GM12891 (cell line): Measurements from ENCODE around the gene PELI3.

Source experiments
- DNase-seq: peaks from one replicate; pipeline ENCODE4 v3.0.0; 2011; ENCODE audit warnings: low spot score; ENCODE audit not compliant: insufficient read length
- FAIRE-seq: peaks from 2 replicates; lab custom pipeline; 2011; peaks lifted over from hg19 to GRCh38; lab: Jason Lieb, UNC
- PAX5 ChIP-seq: IDR thresholded peaks from 2 replicates; pipeline ENCODE4 v1.6.1; 2011; ENCODE audit warnings: low read length, moderate library complexity, mild to moderate bottlenecking; ENCODE audit not compliant: insufficient read depth, severe bottlenecking
- POLR2A ChIP-seq: IDR thresholded peaks from 2 replicates; pipeline ENCODE4 v1.6.1; 2011; ENCODE audit warnings: low read depth, low read length, control low read depth
- POLR2AphosphoS5 ChIP-seq: IDR thresholded peaks from 2 replicates; pipeline ENCODE4 v1.6.1; 2011; ENCODE audit warnings: low read depth, low read length, control low read depth
- POU2F2 ChIP-seq: IDR thresholded peaks from 2 replicates; pipeline ENCODE4 v1.6.1; 2011; ENCODE audit warnings: low read depth, mild to moderate bottlenecking, control low read depth, low read length, moderate library complexity
- SPI1 ChIP-seq: IDR thresholded peaks from 2 replicates; pipeline ENCODE4 v1.6.1; 2011; ENCODE audit warnings: low read depth, low read length, control low read depth
- TAF1 ChIP-seq: IDR thresholded peaks from 2 replicates; pipeline ENCODE4 v1.6.1; 2011; ENCODE audit warnings: low read depth, low read length, control low read depth

Gene PELI3

GRCh38 chr11:66473608-66474515 is 7.2 kb downstream of the PELI3 start:
- FAIRE-seq (no peak), DNase-seq (no peak)
- TF ChIP-seq TAF1: no peak
- no peak for TF ChIP-seq POU2F2
- no peak for TF ChIP-seq PAX5
- no peak for TF ChIP-seq POLR2AphosphoS5
- no peak for TF ChIP-seq POLR2A
- no peak for TF ChIP-seq SPI1

DNA sequence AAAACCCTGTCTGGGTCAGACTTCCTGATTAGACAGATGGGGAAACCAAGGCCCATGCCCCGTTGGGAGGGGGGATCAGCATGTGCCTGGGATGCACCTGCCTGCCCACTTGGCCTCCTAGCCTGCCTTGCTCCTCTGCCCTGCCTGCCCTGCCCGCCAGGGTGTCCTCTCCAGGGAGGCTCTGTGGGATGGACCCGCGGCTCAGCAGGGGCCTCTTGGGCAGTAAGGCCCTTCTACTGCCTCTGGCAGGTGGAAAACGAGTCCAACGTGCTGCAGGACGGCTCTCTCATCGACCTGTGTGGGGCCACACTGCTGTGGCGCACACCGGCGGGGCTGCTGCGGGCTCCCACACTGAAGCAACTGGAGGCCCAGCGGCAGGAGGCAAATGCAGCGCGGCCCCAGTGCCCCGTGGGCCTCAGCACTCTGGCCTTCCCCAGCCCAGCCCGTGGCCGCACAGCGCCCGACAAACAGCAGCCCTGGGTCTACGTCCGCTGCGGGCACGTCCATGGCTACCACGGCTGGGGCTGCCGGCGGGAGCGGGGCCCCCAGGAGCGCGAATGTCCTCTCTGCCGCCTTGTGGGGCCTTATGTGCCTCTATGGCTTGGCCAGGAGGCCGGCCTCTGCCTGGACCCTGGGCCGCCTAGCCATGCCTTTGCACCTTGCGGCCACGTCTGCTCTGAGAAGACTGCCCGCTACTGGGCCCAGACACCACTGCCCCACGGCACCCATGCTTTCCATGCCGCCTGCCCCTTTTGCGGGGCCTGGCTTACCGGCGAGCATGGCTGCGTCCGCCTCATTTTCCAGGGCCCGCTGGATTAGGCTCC is 8.9 kb downstream of the PELI3 start:
- DNase-seq (no peak), FAIRE-seq (no peak)
- TF ChIP-seq SPI1: no peak
- TF ChIP-seq POU2F2: no peak

GRCh38 chr11:66476173-66476840 is 9.6 kb downstream of the PELI3 start:
- DNase-seq (no peak), FAIRE-seq (no peak)
- TF ChIP-seq POU2F2 (no peak), SPI1 (no peak), POLR2A (no peak), PAX5 (no peak), TAF1 (no peak)

- DNase-seq: no peak
These were observed 10.1 kb downstream of the PELI3 start for GRCh38 chr11:66476841-66477251.

GRCh38 chr11:66477263-66478201 is 10.8 kb downstream of the PELI3 start:
- DNase-seq (no peak), FAIRE-seq (no peak)
- TF ChIP-seq SPI1: no peak
- TF ChIP-seq POU2F2: no peak
- no peak for TF ChIP-seq TAF1
- TF ChIP-seq POLR2AphosphoS5: no peak
- TF ChIP-seq PAX5: no peak
- no peak for TF ChIP-seq POLR2A

More at GRCh38 chr11:66476841-66477251, 10.1 kb downstream of the PELI3 start:
- no peak for TF ChIP-seq POLR2AphosphoS5
- TF ChIP-seq SPI1: no peak
- TF ChIP-seq TAF1: no peak
- TF ChIP-seq POU2F2: no peak
- no peak for TF ChIP-seq PAX5
- FAIRE-seq: no peak

DNA sequence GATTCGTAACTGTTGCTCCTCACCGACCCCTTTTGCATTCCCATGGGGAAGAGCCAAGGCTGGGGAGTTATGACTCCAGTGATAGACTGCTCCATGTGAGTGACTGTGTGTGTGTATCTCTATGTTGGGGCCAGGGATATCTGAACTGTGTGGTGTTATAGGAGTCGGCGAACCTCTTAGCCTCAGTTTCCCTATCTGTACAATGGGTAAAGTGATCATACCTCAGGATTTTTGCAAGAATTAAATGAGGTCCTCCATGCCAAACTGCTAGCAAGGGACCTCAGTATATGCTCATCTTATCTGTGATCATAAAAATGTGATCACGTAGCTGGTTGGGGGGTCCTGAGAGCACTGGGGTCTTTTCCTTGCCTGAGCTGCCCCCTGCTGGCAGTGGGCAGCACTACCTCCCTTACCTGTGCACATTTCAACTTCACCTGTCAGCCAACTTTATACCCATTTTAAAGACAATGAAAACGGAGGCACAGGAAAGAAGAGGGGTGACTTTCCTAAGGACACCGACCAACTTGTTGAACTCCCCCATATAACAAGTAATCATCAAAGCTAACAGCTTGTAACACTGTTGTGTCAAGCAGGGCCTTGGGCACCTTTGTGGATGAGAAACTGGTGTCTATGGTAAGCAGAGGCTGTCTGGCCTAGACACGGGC is 12.2 kb downstream of the PELI3 start:
- FAIRE-seq (peak; percentile 89), DNase-seq (peak; percentile 61)
- TF ChIP-seq POLR2AphosphoS5: no peak

DNA sequence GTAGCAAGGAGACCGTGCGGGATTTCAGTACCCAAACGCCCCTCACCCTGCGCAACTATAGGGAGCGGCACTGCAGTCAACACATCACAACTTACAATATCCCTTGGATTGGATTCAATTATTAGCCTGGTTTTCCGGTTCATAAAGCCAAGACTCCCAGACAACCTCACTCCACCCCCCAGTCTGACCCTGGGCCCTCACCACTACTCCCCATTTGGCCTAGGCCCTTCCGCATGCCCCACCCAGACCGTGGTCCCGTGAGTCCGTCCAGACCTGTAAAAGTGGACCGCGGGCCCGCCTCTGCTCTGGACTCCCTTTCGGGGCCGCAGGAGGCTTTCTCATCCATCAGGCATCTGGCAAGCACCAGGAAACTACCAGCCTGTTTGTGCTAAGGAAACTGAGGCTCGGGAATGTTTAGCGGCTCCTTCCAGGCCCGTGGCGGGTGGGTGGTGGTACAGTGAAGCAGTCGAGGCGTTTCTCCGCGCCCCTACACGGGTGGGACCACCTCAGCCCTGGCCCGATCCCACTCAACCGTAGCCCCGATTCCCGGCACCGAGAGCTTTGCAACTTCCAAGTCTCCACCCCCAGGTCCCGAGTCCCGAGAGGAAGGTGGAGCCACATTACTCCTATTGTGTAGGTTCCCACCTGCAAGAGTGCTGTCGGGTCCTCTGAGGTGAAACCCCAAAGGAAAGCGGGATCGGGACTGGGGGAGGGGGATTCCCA is 12.8 kb downstream of the PELI3 start:
- FAIRE-seq: peak; percentile 13
- no peak for DNase-seq
- no peak for TF ChIP-seq POLR2AphosphoS5
- no peak for TF ChIP-seq SPI1
- TF ChIP-seq TAF1: no peak
- TF ChIP-seq POLR2A: no peak
- TF ChIP-seq POU2F2: no peak
- TF ChIP-seq PAX5: no peak

DNA sequence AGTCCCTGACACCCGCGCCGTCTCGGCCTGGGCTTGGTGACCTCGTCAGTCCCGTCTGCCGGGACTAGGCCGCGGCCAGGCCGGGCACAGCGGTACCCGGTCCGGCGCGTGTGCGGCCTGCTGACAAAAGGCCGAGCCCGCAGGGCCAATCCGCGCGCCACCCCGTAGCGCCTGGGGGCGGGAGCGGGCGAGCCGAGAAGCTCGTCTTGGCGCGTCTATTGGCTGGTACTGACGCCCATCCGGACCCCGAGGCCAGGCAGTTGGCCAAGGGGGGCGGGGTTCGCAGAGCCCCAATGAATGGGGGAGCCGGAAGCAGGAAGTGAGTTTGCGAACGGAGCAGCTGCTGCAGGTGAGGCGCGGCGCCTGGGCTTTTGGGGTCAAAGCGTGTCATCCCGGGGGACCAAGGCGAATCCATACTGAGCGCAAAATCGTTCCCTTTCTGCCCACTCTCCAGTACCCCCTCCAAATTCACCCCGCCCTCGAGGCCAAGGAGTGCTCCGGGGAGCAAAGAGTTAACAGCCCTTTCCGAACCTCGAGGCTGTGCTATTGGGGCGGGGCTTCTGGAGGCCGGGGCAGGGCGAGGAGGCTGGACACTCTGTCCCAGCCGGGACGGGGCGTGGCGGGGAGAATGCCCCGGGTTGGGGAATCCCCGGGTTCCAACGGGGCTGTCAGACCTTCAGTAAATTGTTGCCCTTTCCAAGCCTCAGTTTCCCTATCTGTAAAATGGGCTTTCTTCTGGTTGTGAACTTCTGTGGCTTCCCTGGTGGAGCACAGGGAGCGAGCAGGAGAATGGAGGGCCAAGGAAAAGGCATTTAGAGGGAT is 13.6 kb downstream of the PELI3 start, which contains the start of gene DPP3:
TSS of gene DPP3 (plus strand) at position 318 of the 822 bp plus-strand sequence. CDS start 1,767 bp downstream, outside the sequence.
- FAIRE-seq (peak; percentile 94), DNase-seq (peak; percentile 100)
- TF ChIP-seq POLR2A (peak; percentile 92), POU2F2 (0 out of 2 replicates have a peak, but pooled peaks have one; percentile 51), SPI1 (peak; percentile 44; the same call in 1 of the 2 replicates), PAX5 (no peak), TAF1 (peak; percentile 56; the same call in 1 of the 2 replicates), POLR2AphosphoS5 (peak; percentile 88)
